Vagina (tissue), 2 donors: ENCODE measurements around the gene FCN3. TPM values are rescaled to one million over a fixed set of nuclear protein-coding genes. Genes with fewer than 3 reads are reported as not detected.

ENCODE experiments used
- DNase-seq, 2 donors: peaks; one replicate each; pipeline ENCODE4 v3.0.0-alpha.2; 2017; ENCODE audit errors: extremely low spot score in 2 of 2
- H3K27ac ChIP-seq: fragments of 200-600 bp; sonication (generic); one replicate; pipeline ENCODE4 v1.5.1; 2019
- H3K27me3 ChIP-seq: fragments of 200-600 bp; sonication (generic); one replicate; pipeline ENCODE4 v1.5.1; 2019
- H3K36me3 ChIP-seq, 2 donors: fragments of 200-600 bp; sonication (generic); one replicate each; pipeline ENCODE4 v1.5.1; 2017 to 2019
- H3K4me1 ChIP-seq: fragments of 200-600 bp; sonication (generic); one replicate; pipeline ENCODE4 v1.5.1; 2019
- H3K4me3 ChIP-seq, 2 donors: fragments of 200-600 bp; sonication (generic); 1 replicate in 1 of 2; 2 replicates in 1 of 2; pipeline ENCODE4 v1.5.1; 2016 to 2019
- H3K9me3 ChIP-seq: fragments of 200-600 bp; sonication (generic); one replicate; pipeline ENCODE4 v1.5.1; 2019
- CTCF ChIP-seq, 3 experiments: fragments of 450-650 bp in 2 of 3; fragments of 200-600 bp in 1 of 3; sonication (generic) in 1 of 3; IDR thresholded peaks; one replicate each; pipeline ENCODE4 v1.5.1; 2017 to 2019; ENCODE audit warnings: antibody characterized with exemption in 3 of 3, mild to moderate bottlenecking in 2 of 3, moderate library complexity in 2 of 3
- POLR2A ChIP-seq, 2 donors: fragments of 450-650 bp; IDR thresholded peaks; one replicate each; pipeline ENCODE4 v1.6.1; 2017; ENCODE audit warnings: antibody characterized with exemption in 2 of 2, mild to moderate bottlenecking in 2 of 2, moderate library complexity in 2 of 2
- POLR2AphosphoS5 ChIP-seq, 2 donors: sonication (generic); formaldehyde crosslinking; IDR thresholded peaks; one replicate each; pipeline ENCODE4 v1.9.0; 2017; ENCODE audit warnings: antibody characterized with exemption in 2 of 2, mild to moderate bottlenecking in 2 of 2, low read depth in 1 of 2; ENCODE audit not compliant: insufficient read depth in 1 of 2
- intact Hi-C: fragments of 100-400 bp; cut with DNase I; formaldehyde crosslinking; loops from one replicate; pipeline ENCODE4 v1.15.1; 2023
- total RNA-seq: library from RNA; depleted of rRNA; stranded (reverse); fragments of >200 nt; gene quantifications from one replicate; pipeline ENCODE4 v1.2.3, GENCODE V29; 2016

The FCN3 gene
- total RNA-seq, 1 donor from 2014 or later = 1.7 TPM

- Histone ChIP-seq H3K9me3 (no peaks in the 10 kb centered on the region), H3K27me3 (no peaks in the 10 kb centered on the region), H3K4me3 (peak overlapping the region; percentile 9 to 21), H3K36me3 (peaks cover 0 to 19% of the 10 kb centered on the region in 2 donors), H3K4me1 (peaks cover 81% of the 10 kb centered on the region), H3K27ac (peak overlapping the region; percentile 87)
- DNase-seq = peak in 1 of 2 donors; percentile 95
- TF ChIP-seq POLR2AphosphoS5 (IDR thresholded peaks at IDR 0.05; ENCODE audit: insufficient read depth in 1 of 2, low read depth in 1 of 2) (peak; percentile 7 to 80), POLR2A (IDR thresholded peaks at IDR 0.05) (no peak), CTCF (IDR thresholded peaks at IDR 0.05) (peak in 1 of 3 experiments; percentile 18)
- intact Hi-C loops = loop anchor here (5.0 kb wide), 1 partner anchor 204 kb away; no protein-coding TSS in a partner anchor
Observed at GRCh38 chr1:27403065-27403726, 28.6 kb upstream of the FCN3 start.

- TF ChIP-seq CTCF (IDR thresholded peaks at IDR 0.05) (peak; percentile 38 to 63 (median 46)), POLR2A (IDR thresholded peaks at IDR 0.05) (no peak), POLR2AphosphoS5 (IDR thresholded peaks at IDR 0.05; ENCODE audit: insufficient read depth in 1 of 2, low read depth in 1 of 2) (peak; percentile 19 to 58)
- H3K4me1 ChIP-seq = peaks cover 81% of the 10 kb centered on the region
Observed at GRCh38 chr1:27402349-27402754, 27.7 kb upstream of the FCN3 start.

GRCh38 chr1:27400963-27401341 is 26.3 kb upstream of the FCN3 start:
- no peaks in the 10 kb centered on the region for H3K9me3 ChIP-seq
- H3K4me1 ChIP-seq = peaks cover 67% of the 10 kb centered on the region
- intact Hi-C loops = loop anchor here (5.0 kb wide), 1 partner anchor 206 kb away; no protein-coding TSS in a partner anchor
- H3K4me3 ChIP-seq = no peak overlapping the region
- no peaks in the 10 kb centered on the region for H3K27me3 ChIP-seq
- no peaks in the 10 kb centered on the region for H3K36me3 ChIP-seq
- no peak for TF ChIP-seq POLR2A (IDR thresholded peaks at IDR 0.05)
- TF ChIP-seq POLR2AphosphoS5 (IDR thresholded peaks at IDR 0.05; ENCODE audit: insufficient read depth in 1 of 2, low read depth in 1 of 2) = no peak
- TF ChIP-seq CTCF (IDR thresholded peaks at IDR 0.05) = no peak
- DNase-seq = no peak
- H3K27ac ChIP-seq = no peak overlapping the region

More at GRCh38 chr1:27402349-27402754, 27.7 kb upstream of the FCN3 start:
- no peaks in the 10 kb centered on the region for H3K9me3 ChIP-seq
- H3K4me3 ChIP-seq = no peak overlapping the region
- H3K36me3 ChIP-seq = peaks cover 0 to 10% of the 10 kb centered on the region in 2 donors
- no peaks in the 10 kb centered on the region for H3K27me3 ChIP-seq
- intact Hi-C loops = loop anchor here (5.0 kb wide), 1 partner anchor 205 kb away; no protein-coding TSS in a partner anchor
- peak overlapping the region; percentile 87 for H3K27ac ChIP-seq
- DNase-seq = no peak

- no peak overlapping the region for H3K4me3 ChIP-seq
- H3K36me3 ChIP-seq = no peaks in the 10 kb centered on the region
- peaks cover 64% of the 10 kb centered on the region for H3K4me1 ChIP-seq
- H3K27me3 ChIP-seq = no peaks in the 10 kb centered on the region
- no peaks in the 10 kb centered on the region for H3K9me3 ChIP-seq
- intact Hi-C loops = loop anchor here (5.0 kb wide), 1 partner anchor 207 kb away; no protein-coding TSS in a partner anchor
- no peak for DNase-seq
- TF ChIP-seq POLR2AphosphoS5 (IDR thresholded peaks at IDR 0.05; ENCODE audit: insufficient read depth in 1 of 2, low read depth in 1 of 2) (no peak), CTCF (IDR thresholded peaks at IDR 0.05) (no peak)
- H3K27ac ChIP-seq = no peak overlapping the region
Observed at GRCh38 chr1:27400082-27400962, 25.7 kb upstream of the FCN3 start.
